Measurements from ENCODE around the gene ALG14. TPM values are rescaled to one million over a fixed set of nuclear protein-coding genes. Genes with fewer than 3 reads are reported as not detected.
A peak's percentile ranks its signal among the peaks of the same experiment; 100 is the strongest.

ALG14 gene
- total and polyA plus RNA-seq, 4 donors = 1.0 to 16.6 (median 1.9) TPM

DNA sequence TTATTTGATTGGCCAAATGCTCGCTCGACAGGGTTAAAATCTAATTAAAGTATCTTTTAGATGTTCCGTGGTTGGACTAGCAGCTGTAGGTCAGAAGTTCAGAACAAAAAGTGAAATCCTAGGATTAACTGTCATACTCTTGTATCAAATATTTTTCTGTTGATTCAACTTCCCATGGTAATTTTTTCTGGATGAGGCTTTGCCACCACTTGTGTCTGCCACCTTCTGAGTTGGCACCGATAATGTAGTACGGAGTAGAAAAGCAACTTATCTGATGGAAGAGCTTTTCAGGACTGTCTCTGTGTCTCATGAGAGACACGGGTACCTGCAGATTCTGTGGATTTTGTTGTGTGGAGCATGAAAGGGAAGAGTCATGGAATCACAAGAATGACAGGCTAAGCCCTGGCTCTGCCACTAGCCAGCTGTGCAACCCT is 101.2 kb downstream of the ALG14 start:
- TF ChIP-seq NR2F2 (IDR thresholded peaks at IDR 0.05) = peak; percentile 92
- peak in 1 of 2 donors; percentile 15 for TF ChIP-seq RXRA (IDR thresholded peaks at IDR 0.05)
- TF ChIP-seq JUND (IDR thresholded peaks at IDR 0.05) = no peak
- peak; percentile 15 for TF ChIP-seq SP1 (IDR thresholded peaks at IDR 0.05)

DNA sequence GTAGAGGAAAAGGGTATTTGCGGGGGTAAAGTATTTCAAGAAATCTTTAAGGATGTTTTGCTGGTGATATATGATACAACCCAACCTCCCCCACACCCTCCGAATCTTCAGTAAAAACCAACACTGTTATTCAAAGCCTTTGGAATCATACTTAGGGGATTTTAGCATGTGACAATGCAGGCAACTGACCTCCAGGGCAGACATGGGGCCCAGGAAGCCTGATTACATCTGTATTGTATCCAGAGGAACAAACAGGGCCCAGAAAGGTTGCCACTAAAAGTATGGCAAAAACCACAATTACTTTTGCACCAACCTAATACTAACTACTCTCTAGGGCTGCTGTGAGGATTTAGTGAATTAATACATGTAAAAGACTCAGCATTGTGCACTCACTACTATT is 102.0 kb downstream of the ALG14 start:
- H3K9ac ChIP-seq (ENCODE audit: low read depth in 1 of 2, low read length in 2 of 2) = no peak overlapping the region
- H3K4me1 ChIP-seq (ENCODE audit: control insufficient read depth in 4 of 4, insufficient read depth in 4 of 4, low read length in 3 of 4) = no peaks in the 10 kb centered on the region
- H3K4me3 ChIP-seq (ENCODE audit: low read depth in 1 of 3, low read length in 3 of 3) = no peak overlapping the region
- no peaks in the 10 kb centered on the region for H3K9me3 ChIP-seq (ENCODE audit: control insufficient read depth in 4 of 4, low read length in 3 of 4)
- DNase-seq (ENCODE audit: low spot score) = no peak
- no peaks in the 10 kb centered on the region for H3K36me3 ChIP-seq (ENCODE audit: control insufficient read depth in 4 of 4, insufficient read depth in 3 of 4, low read depth in 1 of 4, low read length in 3 of 4)
- H3K27me3 ChIP-seq (ENCODE audit: control insufficient read depth in 4 of 4, insufficient read depth in 4 of 4, low read length in 3 of 4) = no peaks in the 10 kb centered on the region
- H3K27ac ChIP-seq (ENCODE audit: low read depth in 1 of 2, low read length in 2 of 2) = no peak overlapping the region
- 81% methylated on average over 2 of the region's 2 CpGs for WGBS
- TF ChIP-seq NR2F2 (IDR thresholded peaks at IDR 0.05) (no peak), GABPA (IDR thresholded peaks at IDR 0.05 in 1 of 2, conservative IDR thresholded peaks at IDR 0.05 in 1 of 2) (no peak), FOXA1 (IDR thresholded peaks at IDR 0.05) (no peak), SP1 (IDR thresholded peaks at IDR 0.05) (no peak), HNF4A (conservative IDR thresholded peaks at IDR 0.05) (no peak), FOXA2 (IDR thresholded peaks at IDR 0.05) (no peak)

More for the DNA sequence above, 101.2 kb downstream of the ALG14 start:
- no peaks in the 10 kb centered on the region for H3K9me3 ChIP-seq (ENCODE audit: control insufficient read depth in 4 of 4, low read length in 3 of 4)
- no peak overlapping the region for H3K27ac ChIP-seq (ENCODE audit: low read depth in 1 of 2, low read length in 2 of 2)
- no peak for DNase-seq (ENCODE audit: low spot score)
- 70% methylated on average over 6 of the region's 6 CpGs for WGBS
- H3K4me1 ChIP-seq (ENCODE audit: control insufficient read depth in 4 of 4, insufficient read depth in 4 of 4, low read length in 3 of 4) = no peaks in the 10 kb centered on the region
- no peak overlapping the region for H3K4me3 ChIP-seq (ENCODE audit: low read depth in 1 of 3, low read length in 3 of 3)
- no peaks in the 10 kb centered on the region for H3K36me3 ChIP-seq (ENCODE audit: control insufficient read depth in 4 of 4, insufficient read depth in 3 of 4, low read depth in 1 of 4, low read length in 3 of 4)
- no peak overlapping the region for H3K9ac ChIP-seq (ENCODE audit: low read depth in 1 of 2, low read length in 2 of 2)
- H3K27me3 ChIP-seq (ENCODE audit: control insufficient read depth in 4 of 4, insufficient read depth in 4 of 4, low read length in 3 of 4) = no peaks in the 10 kb centered on the region

DNA sequence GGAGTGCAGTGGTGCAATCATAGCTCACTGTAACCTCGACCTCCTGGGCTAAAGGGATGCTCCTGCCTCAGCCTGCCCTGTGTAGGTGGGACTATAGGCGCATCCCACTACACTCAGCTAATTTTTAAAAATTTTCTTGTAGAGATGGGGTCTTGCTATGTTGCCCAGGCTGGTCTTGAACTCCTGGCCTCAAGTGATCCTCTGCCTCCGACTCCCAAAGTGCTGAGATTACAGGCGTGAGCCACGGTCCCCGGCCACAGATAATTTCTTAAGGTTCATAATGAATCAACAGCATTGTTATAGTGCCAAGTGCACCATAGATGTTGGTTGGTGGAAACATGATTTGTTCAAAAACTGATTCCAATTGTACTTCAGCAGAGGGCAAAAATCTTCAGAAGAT is 103.6 kb downstream of the ALG14 start:
- WGBS = 96% methylated on average over 6 of the region's 6 CpGs
- H3K9me3 ChIP-seq (ENCODE audit: control insufficient read depth in 4 of 4, low read length in 3 of 4) = no peaks in the 10 kb centered on the region
- H3K27ac ChIP-seq (ENCODE audit: low read depth in 1 of 2, low read length in 2 of 2) = no peak overlapping the region
- TF ChIP-seq, protein P1, sequence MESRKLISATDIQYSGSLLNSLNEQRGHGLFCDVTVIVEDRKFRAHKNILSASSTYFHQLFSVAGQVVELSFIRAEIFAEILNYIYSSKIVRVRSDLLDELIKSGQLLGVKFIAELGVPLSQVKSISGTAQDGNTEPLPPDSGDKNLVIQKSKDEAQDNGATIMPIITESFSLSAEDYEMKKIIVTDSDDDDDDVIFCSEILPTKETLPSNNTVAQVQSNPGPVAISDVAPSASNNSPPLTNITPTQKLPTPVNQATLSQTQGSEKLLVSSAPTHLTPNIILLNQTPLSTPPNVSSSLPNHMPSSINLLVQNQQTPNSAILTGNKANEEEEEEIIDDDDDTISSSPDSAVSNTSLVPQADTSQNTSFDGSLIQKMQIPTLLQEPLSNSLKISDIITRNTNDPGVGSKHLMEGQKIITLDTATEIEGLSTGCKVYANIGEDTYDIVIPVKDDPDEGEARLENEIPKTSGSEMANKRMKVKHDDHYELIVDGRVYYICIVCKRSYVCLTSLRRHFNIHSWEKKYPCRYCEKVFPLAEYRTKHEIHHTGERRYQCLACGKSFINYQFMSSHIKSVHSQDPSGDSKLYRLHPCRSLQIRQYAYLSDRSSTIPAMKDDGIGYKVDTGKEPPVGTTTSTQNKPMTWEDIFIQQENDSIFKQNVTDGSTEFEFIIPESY (IDR thresholded peaks at IDR 0.05) = no peak
- no peak for TF ChIP-seq HNF4A (conservative IDR thresholded peaks at IDR 0.05)
- TF ChIP-seq, protein P2, sequence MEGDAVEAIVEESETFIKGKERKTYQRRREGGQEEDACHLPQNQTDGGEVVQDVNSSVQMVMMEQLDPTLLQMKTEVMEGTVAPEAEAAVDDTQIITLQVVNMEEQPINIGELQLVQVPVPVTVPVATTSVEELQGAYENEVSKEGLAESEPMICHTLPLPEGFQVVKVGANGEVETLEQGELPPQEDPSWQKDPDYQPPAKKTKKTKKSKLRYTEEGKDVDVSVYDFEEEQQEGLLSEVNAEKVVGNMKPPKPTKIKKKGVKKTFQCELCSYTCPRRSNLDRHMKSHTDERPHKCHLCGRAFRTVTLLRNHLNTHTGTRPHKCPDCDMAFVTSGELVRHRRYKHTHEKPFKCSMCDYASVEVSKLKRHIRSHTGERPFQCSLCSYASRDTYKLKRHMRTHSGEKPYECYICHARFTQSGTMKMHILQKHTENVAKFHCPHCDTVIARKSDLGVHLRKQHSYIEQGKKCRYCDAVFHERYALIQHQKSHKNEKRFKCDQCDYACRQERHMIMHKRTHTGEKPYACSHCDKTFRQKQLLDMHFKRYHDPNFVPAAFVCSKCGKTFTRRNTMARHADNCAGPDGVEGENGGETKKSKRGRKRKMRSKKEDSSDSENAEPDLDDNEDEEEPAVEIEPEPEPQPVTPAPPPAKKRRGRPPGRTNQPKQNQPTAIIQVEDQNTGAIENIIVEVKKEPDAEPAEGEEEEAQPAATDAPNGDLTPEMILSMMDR (IDR thresholded peaks at IDR 0.05; ENCODE audit: low read depth, low read length, missing input control) = no peak
- TF ChIP-seq TAF1 (conservative IDR thresholded peaks at IDR 0.05) = no peak
- no peak for TF ChIP-seq JUND (IDR thresholded peaks at IDR 0.05)
- no peak for TF ChIP-seq GABPA (IDR thresholded peaks at IDR 0.05 in 1 of 2, conservative IDR thresholded peaks at IDR 0.05 in 1 of 2)
- TF ChIP-seq, protein P3, sequence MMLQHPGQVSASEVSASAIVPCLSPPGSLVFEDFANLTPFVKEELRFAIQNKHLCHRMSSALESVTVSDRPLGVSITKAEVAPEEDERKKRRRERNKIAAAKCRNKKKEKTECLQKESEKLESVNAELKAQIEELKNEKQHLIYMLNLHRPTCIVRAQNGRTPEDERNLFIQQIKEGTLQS (IDR thresholded peaks at IDR 0.05) = no peak
- no peaks in the 10 kb centered on the region for H3K27me3 ChIP-seq (ENCODE audit: control insufficient read depth in 4 of 4, insufficient read depth in 4 of 4, low read length in 3 of 4)
- H3K9ac ChIP-seq (ENCODE audit: low read depth in 1 of 2, low read length in 2 of 2) = no peak overlapping the region
- no peak for DNase-seq (ENCODE audit: low spot score)
- no peaks in the 10 kb centered on the region for H3K4me1 ChIP-seq (ENCODE audit: control insufficient read depth in 4 of 4, insufficient read depth in 4 of 4, low read length in 3 of 4)
- no peak overlapping the region for H3K4me3 ChIP-seq (ENCODE audit: low read depth in 1 of 3, low read length in 3 of 3)
- no peaks in the 10 kb centered on the region for H3K36me3 ChIP-seq (ENCODE audit: control insufficient read depth in 4 of 4, insufficient read depth in 3 of 4, low read depth in 1 of 4, low read length in 3 of 4)
